ENCODE measurements around the gene RPA3. TPM values are rescaled to one million over a fixed set of nuclear protein-coding genes. Genes with fewer than 3 reads are reported as not detected.
A peak's percentile ranks its signal among the peaks of the same experiment; 100 is the strongest.

Gene RPA3
- polyA plus RNA-seq, 1 experiment: 9.2 TPM

DNA sequence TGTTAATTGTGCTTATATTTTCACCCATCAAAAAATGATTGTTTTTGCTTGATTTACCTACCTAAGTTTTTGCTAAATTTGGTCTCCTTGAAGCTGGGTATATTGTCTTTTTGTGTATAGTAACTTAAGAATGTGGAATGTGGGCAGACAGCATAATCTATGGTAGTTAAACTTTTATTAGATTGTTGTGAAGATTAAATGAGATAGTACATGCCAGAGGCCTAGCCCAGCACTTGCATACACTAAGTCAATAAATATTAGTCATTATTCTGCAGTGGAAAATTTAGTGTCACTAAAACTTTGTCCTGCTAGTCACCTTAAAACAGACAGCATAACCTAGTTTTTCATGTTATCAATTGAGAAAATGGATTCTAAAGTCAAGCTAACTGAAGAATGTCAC lies 19.3 kb upstream of the RPA3 start:
- DNase-seq (ENCODE audit: low read depth): no peak
- H3K4me3 ChIP-seq (ENCODE audit: low read depth, low read length): no peak overlapping the region
- ChIA-PET CTCF (interaction anchor here (1.7 kb wide), 1 partner anchor 452 kb away, joined by 4 read pairs; no protein-coding TSS in a partner anchor), POLR2A (no interaction called here)
- TF ChIP-seq, protein P1, sequence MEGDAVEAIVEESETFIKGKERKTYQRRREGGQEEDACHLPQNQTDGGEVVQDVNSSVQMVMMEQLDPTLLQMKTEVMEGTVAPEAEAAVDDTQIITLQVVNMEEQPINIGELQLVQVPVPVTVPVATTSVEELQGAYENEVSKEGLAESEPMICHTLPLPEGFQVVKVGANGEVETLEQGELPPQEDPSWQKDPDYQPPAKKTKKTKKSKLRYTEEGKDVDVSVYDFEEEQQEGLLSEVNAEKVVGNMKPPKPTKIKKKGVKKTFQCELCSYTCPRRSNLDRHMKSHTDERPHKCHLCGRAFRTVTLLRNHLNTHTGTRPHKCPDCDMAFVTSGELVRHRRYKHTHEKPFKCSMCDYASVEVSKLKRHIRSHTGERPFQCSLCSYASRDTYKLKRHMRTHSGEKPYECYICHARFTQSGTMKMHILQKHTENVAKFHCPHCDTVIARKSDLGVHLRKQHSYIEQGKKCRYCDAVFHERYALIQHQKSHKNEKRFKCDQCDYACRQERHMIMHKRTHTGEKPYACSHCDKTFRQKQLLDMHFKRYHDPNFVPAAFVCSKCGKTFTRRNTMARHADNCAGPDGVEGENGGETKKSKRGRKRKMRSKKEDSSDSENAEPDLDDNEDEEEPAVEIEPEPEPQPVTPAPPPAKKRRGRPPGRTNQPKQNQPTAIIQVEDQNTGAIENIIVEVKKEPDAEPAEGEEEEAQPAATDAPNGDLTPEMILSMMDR (IDR thresholded peaks at IDR 0.05; ENCODE audit: insufficient read depth, low read depth, low read length): no peak
- no peaks in the 10 kb centered on the region for H3K27me3 ChIP-seq (ENCODE audit: control insufficient read depth, insufficient read depth, low read length)
- H3K36me3 ChIP-seq (ENCODE audit: control insufficient read depth, insufficient read depth, low read length): no peaks in the 10 kb centered on the region

DNA sequence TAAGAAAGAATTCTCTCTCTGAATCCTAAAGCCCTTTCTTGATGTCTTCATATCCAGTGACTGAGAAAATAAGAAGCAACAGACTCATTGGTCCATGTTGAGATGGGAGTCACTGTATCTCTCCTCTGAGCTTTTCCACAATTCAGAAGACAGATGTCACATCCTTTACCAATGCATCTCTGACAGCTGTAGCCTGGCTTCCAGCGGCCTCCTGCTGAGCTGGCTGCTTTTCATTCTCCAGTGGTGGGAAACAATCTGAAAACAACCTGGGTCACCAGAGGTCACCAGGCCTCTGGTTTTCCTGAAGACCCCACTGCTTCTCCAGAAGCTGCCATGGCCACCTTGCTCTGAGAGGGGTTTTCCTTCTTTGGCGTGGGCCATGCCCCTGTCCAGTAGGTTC lies 18.3 kb upstream of the RPA3 start:
- DNase-seq (ENCODE audit: low read depth): no peak
- ChIA-PET POLR2A (no interaction called here), CTCF (interaction anchor here (1.7 kb wide), 1 partner anchor 453 kb away, joined by 4 read pairs; no protein-coding TSS in a partner anchor)

DNA sequence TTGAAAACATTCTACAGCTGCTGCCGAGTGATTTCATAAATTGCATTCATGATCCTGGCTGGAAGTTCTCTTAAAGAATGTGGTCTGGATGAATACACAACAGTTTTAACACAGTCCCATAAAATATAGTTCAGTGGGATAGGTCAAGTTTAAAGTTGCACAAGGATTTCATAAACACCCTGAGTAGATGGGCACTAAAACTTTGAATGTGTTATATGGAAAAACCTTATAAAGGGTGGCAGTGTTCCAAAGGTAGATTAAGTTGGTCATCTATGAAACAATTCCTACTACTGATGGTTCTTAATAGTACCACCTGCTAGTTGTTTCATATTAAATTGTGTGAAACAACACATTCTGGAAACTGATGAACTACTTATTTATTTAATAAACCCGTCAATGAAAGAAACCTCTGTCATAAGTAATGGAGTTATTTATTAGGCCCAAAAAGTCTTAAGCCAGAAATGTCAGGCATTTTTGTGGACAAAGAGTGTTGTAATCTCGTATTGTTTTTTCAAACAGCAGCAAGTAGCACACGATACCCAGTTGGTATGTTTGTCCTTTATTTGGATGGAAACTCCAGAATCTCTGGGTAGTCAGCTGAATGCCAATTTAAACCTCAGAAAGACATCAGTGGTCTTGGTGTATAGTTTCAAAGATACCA lies 14.3 kb upstream of the RPA3 start:
- POLR2A ChIA-PET: no interaction called here
- H3K36me3 ChIP-seq (ENCODE audit: control insufficient read depth, insufficient read depth, low read length): no peaks in the 10 kb centered on the region
- CTCF ChIA-PET: interaction anchor here (1.0 kb wide), 1 partner anchor 28 kb away, joined by 3 read pairs; no protein-coding TSS in a partner anchor
- H3K4me3 ChIP-seq (ENCODE audit: low read depth, low read length): no peak overlapping the region
- TF ChIP-seq, protein P1 (IDR thresholded peaks at IDR 0.05; ENCODE audit: insufficient read depth, low read depth, low read length): no peak
- DNase-seq (ENCODE audit: low read depth): peak; percentile 84
- H3K27me3 ChIP-seq (ENCODE audit: control insufficient read depth, insufficient read depth, low read length): no peaks in the 10 kb centered on the region

More for the DNA sequence above, 18.3 kb upstream of the RPA3 start:
- no peaks in the 10 kb centered on the region for H3K36me3 ChIP-seq (ENCODE audit: control insufficient read depth, insufficient read depth, low read length)
- no peaks in the 10 kb centered on the region for H3K27me3 ChIP-seq (ENCODE audit: control insufficient read depth, insufficient read depth, low read length)
- no peak overlapping the region for H3K4me3 ChIP-seq (ENCODE audit: low read depth, low read length)
- TF ChIP-seq, protein P1 (IDR thresholded peaks at IDR 0.05; ENCODE audit: insufficient read depth, low read depth, low read length): no peak

DNA sequence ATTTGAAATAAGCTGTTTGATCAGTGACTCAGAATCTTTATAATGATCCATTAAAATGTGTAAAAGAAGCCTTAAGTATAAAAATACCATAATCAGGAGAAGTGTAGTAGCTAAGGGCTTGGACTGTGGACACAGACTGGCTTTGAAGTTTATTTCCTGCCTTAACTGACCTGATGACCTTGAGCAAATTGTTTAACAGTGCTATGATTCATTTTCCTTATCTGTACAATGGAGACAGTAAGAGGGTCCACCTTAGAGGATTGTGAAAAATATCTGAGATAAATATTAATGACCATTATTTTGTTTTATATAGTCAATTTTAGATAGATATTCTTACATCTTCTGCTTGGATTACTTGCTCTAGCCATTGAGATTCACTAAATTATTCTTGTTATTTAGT lies 13.3 kb upstream of the RPA3 start:
- ChIA-PET POLR2A (no interaction called here), CTCF (interaction anchor here (0.7 kb wide), 1 partner anchor 378 kb away, joined by 4 read pairs; no protein-coding TSS in a partner anchor)
- no peak overlapping the region for H3K4me3 ChIP-seq (ENCODE audit: low read depth, low read length)
- H3K36me3 ChIP-seq (ENCODE audit: control insufficient read depth, insufficient read depth, low read length): no peaks in the 10 kb centered on the region
- TF ChIP-seq, protein P1 (IDR thresholded peaks at IDR 0.05; ENCODE audit: insufficient read depth, low read depth, low read length): no peak
- DNase-seq (ENCODE audit: low read depth): no peak
- no peaks in the 10 kb centered on the region for H3K27me3 ChIP-seq (ENCODE audit: control insufficient read depth, insufficient read depth, low read length)

DNA sequence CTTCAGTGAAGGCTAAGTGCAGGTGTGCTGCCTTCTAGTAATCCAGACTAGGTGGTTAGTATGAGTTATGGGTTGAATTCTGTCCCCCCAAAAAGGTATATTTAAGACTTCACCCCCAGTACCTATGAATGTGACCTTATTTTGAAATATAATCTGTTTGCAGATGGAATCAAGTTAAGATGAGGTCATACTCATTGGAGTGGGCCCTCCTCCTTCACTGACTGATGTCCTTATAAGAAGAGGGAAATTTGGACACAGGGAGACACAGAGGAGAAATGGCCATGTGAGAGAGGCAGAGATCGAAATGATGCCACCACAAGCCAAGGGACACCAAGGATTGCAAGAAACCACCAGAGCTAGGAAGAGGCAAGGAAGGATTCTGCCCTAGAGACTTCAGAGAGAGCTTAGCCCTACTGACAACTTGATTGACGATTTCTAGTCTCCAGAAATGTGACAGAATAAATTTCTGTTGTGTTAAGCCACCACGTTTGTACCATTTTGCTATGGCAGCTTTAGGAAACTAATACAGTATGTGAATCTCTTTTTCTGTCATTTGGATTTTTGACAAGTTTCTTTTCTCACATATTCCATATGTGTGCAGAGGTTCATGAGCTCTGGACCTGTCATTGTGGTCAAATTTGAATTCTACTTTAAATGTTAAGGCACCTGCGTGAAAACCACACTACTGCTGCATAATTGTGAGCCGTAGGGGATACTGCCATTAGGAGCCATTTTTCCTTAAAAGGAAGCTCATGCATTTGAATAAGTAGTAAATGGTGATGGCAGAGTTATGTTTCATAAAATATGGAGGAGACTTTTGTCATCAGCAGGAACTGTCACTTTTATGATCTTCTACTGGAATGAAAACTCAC lies 2.6 kb upstream of the RPA3 start:
- DNase-seq (ENCODE audit: low read depth): no peak
- TF ChIP-seq, protein P1 (IDR thresholded peaks at IDR 0.05; ENCODE audit: insufficient read depth, low read depth, low read length): no peak
- Histone ChIP-seq H3K4me3 (ENCODE audit: low read depth, low read length) (no peak overlapping the region), H3K27me3 (ENCODE audit: control insufficient read depth, insufficient read depth, low read length) (no peaks in the 10 kb centered on the region), H3K36me3 (ENCODE audit: control insufficient read depth, insufficient read depth, low read length) (no peaks in the 10 kb centered on the region)
- ChIA-PET CTCF (interaction anchor here (1.3 kb wide), 1 partner anchor 33 kb away, joined by 6 read pairs; no protein-coding TSS in a partner anchor), POLR2A (no interaction called here)

All from BJ (cell line).